Adrenal gland (tissue), 12 donors: ENCODE data around the gene B3GNT4. TPM values are rescaled to one million over a fixed set of nuclear protein-coding genes. Genes with fewer than 3 reads are reported as not detected.
"Not testable (repeated sequence)": the region's sequence is repeated elsewhere in the genome, so short reads cannot be mapped to it uniquely, and the experiment has no call there.

ENCODE experiments used
- DNase-seq, 7 donors: peaks; one replicate each; pipeline ENCODE4 v3.0.0-alpha.2; 2019 to 2020
- H3K27ac ChIP-seq, 5 donors: fragments of 200-600 bp; sonication (generic) in 4 of 5; 1 replicate in 3 of 5; 2 replicates in 2 of 5; pipeline versions ENCODE4 v1.5.1 to v1.8.0; 2016 to 2020; ENCODE audit warnings: mild to moderate bottlenecking in 1 of 5
- H3K27me3 ChIP-seq: fragments of 200-600 bp; 2 replicates; pipeline ENCODE4 v1.8.0; 2021
- H3K36me3 ChIP-seq, 2 donors: fragments of 200-600 bp; replicated peaks in 1 of 2; 1 replicate in 1 of 2; 2 replicates in 1 of 2; pipeline versions ENCODE4 v1.5.1 to v1.8.0; 2018 to 2022
- H3K4me1 ChIP-seq, 2 donors: fragments of 200-600 bp; replicated peaks in 1 of 2; 1 replicate in 1 of 2; 2 replicates in 1 of 2; pipeline versions ENCODE4 v1.5.1 to v1.8.0; 2018 to 2021
- H3K4me3 ChIP-seq, 4 donors: fragments of 200-600 bp; sonication (generic) in 3 of 4; one replicate each; pipeline ENCODE4 v1.5.1; 2016 to 2018
- H3K9me3 ChIP-seq, 3 donors: fragments of 200-600 bp; sonication (generic) in 1 of 3; replicated peaks in 1 of 3; 1 replicate in 2 of 3; 2 replicates in 1 of 3; pipeline versions ENCODE4 v1.5.1 to v1.8.0; 2016 to 2021
- POLR2A ChIP-seq, 2 donors: fragments of 450-650 bp; IDR thresholded peaks; one replicate each; pipeline ENCODE4 v1.6.1; 2017; ENCODE audit warnings: antibody characterized with exemption in 2 of 2, mild to moderate bottlenecking in 2 of 2, moderate library complexity in 1 of 2
- WGBS, 4 donors: extraction: QIAGEN DNeasy Blood & Tissue Kit in 2 of 4; methylation state at CpG; one replicate each; pipeline versions ENCODE4 v1.1.5 to v1.1.7; 2013 to 2017; 5-methylcytosine and 5-hydroxymethylcytosine counted together
- intact Hi-C, 2 donors: fragments of 100-400 bp; cut with DNase I; formaldehyde crosslinking; loops; one replicate each; pipeline versions ENCODE4 v1.14.1 to v1.15.0; 2022 to 2023
- polyA plus RNA-seq, 3 donors: library from polyadenylated mRNA; stranded (reverse); fragments of 200-250 nt in 2 of 3; fragments of 350-450 nt in 1 of 3; fragmentation: Illumina TruSeq in 1 of 3; extraction: RNeasy Lipid Tissue Mini Kit (QIAGEN cat#74804) in 1 of 3; gene quantifications; one replicate each; pipeline ENCODE4 v1.2.3, GENCODE V29; 2013 to 2014
- total RNA-seq, 9 donors: library from RNA; depleted of rRNA in 4 of 9; stranded (reverse); fragments of >200 nt in 4 of 9; fragments of 120-200 nt in 1 of 9; fragmentation: NEBNext Ultra II Directional in 1 of 9; extraction: Animal tissue kit (Norgen Biotek cat#: 25700) in 1 of 9; gene quantifications; one replicate each; pipeline versions ENCODE4 v1.1.0 to v1.2.4, GENCODE V29; 2013 to 2023
- TF ChIP-seq, protein P1 (sequence below), 6 experiments: fragments of 450-650 bp in 4 of 6; fragments of 200-600 bp in 2 of 6; sonication (generic) in 1 of 6; IDR thresholded peaks; 1 replicate in 5 of 6; 2 replicates in 1 of 6; pipeline versions ENCODE4 v1.5.1 to v1.8.0; 2016 to 2021; ENCODE audit warnings: antibody characterized with exemption in 6 of 6, mild to moderate bottlenecking in 2 of 6, moderate library complexity in 1 of 6
- donor health status: healthy with polysubstance abuse.
- donor health status: Bipolar disorder and iron deficiency.
- donor health status: DM: yes; HTN: yes; CAD: no.
- donor health status: DM: no; HTN: no; CAD: no.
- donor health status: DM: no; HTN: no; CAD: no.
- donor health status: DM: yes; HTN: yes; CAD: no.

Gene B3GNT4
- total and polyA plus RNA-seq, 12 donors, result 0.17 to 4.0 (median 1.0) TPM; not detected in 5

DNA sequence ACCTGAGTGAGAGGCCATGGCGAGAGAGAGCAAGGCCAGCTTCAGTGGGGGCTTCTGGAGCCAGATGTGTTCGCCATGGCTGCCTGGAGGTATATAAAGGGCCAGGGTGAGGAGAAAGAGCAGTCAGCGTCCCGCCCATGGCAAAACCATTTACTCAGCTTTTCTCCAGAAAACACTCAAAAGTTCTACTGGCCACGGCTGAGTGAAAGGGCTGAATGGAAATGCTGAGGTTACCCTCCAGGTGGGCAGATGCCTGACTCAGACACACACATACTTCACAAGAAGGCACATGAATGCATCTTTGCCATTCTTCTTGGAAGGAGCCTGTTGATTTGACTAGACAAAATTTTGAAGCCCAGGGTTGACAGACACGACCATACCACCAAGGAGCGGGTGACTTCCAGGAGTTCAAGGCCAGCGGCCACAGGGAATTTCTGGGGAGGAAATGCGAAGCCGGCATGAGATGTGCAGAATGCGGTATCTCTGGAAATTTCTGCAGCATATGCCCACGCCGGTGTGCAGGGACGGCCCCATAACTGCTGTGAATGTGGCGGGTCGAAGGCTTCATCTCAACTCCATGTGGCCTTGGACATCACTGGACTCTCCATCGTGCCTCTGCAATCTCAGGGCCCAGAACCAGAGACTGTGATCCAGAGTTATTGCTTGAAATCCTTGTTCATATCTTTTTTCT, 29.2 kb upstream of the B3GNT4 start, which contains the start of gene IL31:
Gene IL31, minus strand, starts transcription at position 67 of the 691 bp plus-strand sequence. Its CDS starts 49 bp downstream, at position 18.
- Histone ChIP-seq H3K4me3 (no peak within 1 kb of the TSS), H3K27me3 (no peaks in the 10 kb centered on the region), H3K9me3 (no peaks in the 10 kb centered on the region), H3K27ac (no peak within 1 kb of the TSS), H3K4me1 (no peaks in the 10 kb centered on the region), H3K36me3 (no peaks in the 10 kb centered on the region)
- 85 to 90% (median 87%) methylated on average over 17 of the region's 17 CpGs for WGBS, 4 donors
- no peak for DNase-seq
- intact Hi-C loops, result no loop called here
- TF ChIP-seq POLR2A (IDR thresholded peaks at IDR 0.05), result no peak
- TF ChIP-seq, protein P1, sequence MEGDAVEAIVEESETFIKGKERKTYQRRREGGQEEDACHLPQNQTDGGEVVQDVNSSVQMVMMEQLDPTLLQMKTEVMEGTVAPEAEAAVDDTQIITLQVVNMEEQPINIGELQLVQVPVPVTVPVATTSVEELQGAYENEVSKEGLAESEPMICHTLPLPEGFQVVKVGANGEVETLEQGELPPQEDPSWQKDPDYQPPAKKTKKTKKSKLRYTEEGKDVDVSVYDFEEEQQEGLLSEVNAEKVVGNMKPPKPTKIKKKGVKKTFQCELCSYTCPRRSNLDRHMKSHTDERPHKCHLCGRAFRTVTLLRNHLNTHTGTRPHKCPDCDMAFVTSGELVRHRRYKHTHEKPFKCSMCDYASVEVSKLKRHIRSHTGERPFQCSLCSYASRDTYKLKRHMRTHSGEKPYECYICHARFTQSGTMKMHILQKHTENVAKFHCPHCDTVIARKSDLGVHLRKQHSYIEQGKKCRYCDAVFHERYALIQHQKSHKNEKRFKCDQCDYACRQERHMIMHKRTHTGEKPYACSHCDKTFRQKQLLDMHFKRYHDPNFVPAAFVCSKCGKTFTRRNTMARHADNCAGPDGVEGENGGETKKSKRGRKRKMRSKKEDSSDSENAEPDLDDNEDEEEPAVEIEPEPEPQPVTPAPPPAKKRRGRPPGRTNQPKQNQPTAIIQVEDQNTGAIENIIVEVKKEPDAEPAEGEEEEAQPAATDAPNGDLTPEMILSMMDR (IDR thresholded peaks at IDR 0.05), result no peak

GRCh38 chr12:122176473-122176872, 27.0 kb upstream of the B3GNT4 start:
- H3K27me3 ChIP-seq, H3K4me3 ChIP-seq, intact Hi-C loops, H3K9me3 ChIP-seq, H3K27ac ChIP-seq, DNase-seq, H3K36me3 ChIP-seq, H3K4me1 ChIP-seq: not testable (repeated sequence)
- 74 to 81% (median 77%) methylated on average over 4 of the region's 4 CpGs for WGBS, 4 donors

GRCh38 chr12:122182887-122183587, 20.5 kb upstream of the B3GNT4 start, which contains the start of gene LRRC43:
Gene LRRC43, plus strand, starts transcription at chr12:122183123. Its CDS starts 22 bp downstream, at chr12:122183145.
- no peaks in the 10 kb centered on the region for H3K9me3 ChIP-seq
- DNase-seq, result peak in 6 of 7 donors; percentile 31 to 68 (median 45)
- H3K4me3 ChIP-seq, result peak within 1 kb of the TSS in 3 of 4 donors; percentile 33 to 82 (median 65)
- TF ChIP-seq, protein P1 (IDR thresholded peaks at IDR 0.05), result no peak
- TF ChIP-seq POLR2A (IDR thresholded peaks at IDR 0.05), result no peak
- 1 to 4% (median 2%) methylated on average over 13 to 63 of the region's 63 CpGs for WGBS, 4 donors
- H3K27me3 ChIP-seq, result no peaks in the 10 kb centered on the region
- H3K4me1 ChIP-seq, result no peaks in the 10 kb centered on the region
- intact Hi-C loops, result loop anchor here in 1 of 2 donors (10.0 kb wide), 1 partner anchor 128 kb away; no protein-coding TSS in a partner anchor
- no peaks in the 10 kb centered on the region for H3K36me3 ChIP-seq
- H3K27ac ChIP-seq, result no peak within 1 kb of the TSS

DNA sequence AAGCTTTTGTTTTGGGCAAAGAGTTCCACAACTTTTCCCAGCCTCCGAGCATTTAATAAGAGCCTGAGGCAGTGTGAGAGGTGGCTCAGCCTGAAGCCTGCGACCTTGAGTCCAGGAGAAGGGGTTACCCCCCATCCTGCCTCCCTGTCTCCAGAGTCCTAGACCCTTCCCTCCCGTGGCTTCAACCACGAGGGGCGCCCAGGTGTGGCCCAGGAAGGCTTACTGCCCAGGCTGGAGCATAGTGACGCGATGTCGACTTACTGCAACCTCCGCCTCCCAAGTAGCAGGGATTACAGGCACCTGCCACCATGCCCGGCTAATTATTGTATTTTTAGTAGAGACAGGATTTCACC, 19.9 kb upstream of the B3GNT4 start:
- Histone ChIP-seq H3K9me3 (no peaks in the 10 kb centered on the region), H3K27ac (no peak overlapping the region), H3K36me3 (no peaks in the 10 kb centered on the region), H3K4me1 (no peaks in the 10 kb centered on the region), H3K4me3 (peak overlapping the region in 2 of 4 donors; percentile 65 to 82), H3K27me3 (no peaks in the 10 kb centered on the region)
- intact Hi-C loops, result loop anchor here in 1 of 2 donors (10.0 kb wide), 1 partner anchor 129 kb away; no protein-coding TSS in a partner anchor
- TF ChIP-seq, protein P1 (IDR thresholded peaks at IDR 0.05), result no peak
- TF ChIP-seq POLR2A (IDR thresholded peaks at IDR 0.05), result no peak
- no peak for DNase-seq
- 71 to 97% (median 81%) methylated on average over 1 to 10 of the region's 10 CpGs for WGBS, 4 donors
